Suppressor macrophage (primary cell): Measurements from ENCODE around the gene HECTD4.

Source experiments
- DNase-seq, 4 experiments: peaks; one replicate each; pipeline ENCODE4 v3.0.0-alpha.2; 2020 to 2022

Gene HECTD4

GRCh38 chr12:112153181-112153892 lies 228.9 kb downstream of the HECTD4 start:
- DNase-seq, result no peak

DNA sequence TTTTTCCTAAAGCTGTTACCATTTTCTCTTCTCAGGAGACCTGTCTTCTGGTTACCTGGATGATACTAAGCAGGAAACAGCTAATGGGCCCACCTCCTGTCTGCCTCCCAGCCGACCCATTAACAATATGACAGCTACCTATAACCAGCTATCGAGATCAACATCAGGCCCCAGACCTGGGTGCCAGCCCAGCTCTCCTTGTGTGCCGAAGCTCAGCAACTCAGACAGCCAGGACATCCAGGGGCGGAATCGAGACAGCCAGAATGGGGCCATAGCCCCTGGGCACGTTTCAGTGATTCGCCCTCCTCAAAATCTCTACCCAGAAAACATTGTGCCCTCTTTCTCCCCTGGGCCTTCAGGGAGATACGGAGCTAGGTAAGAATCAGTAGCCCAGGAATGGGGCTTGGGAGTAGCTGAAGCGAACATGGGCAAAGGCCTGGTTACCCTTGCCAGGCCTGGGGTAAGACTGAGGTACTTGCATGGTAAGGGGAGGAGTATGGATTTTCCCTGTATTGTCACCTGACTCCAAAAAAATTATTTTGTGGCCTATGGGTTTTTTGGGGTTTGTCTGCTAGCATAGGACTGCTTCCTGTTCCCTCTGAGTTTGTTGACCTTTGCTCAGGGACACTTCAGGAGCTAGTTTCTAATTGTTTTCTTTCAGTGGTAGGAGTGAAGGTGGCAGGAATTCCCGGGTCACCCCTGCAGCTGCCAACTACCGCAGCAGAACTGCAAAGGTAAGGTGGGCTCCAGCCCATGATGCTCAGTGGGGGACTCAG lies 230.3 kb downstream of the HECTD4 start:
- no peak for DNase-seq

DNA sequence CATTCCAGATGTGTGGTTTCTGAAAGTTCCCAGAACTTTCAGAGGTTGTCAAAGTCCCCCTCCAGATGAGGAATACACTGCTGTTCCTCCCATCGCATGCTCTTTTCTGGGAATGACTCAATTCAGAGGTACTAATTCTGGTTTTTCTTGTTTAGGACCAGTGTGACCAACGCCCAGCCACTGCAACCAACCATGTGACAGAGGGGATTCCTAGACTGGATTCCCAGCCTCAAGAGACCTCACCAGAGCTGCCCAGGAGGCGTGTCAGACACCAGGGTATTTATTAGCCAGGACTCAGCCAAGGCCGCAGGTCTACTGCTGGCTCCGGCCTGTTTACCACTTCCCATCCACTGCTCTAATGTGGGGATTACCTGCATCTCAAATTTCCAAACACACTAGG lies 232.6 kb downstream of the HECTD4 start:
- no peak for DNase-seq

GRCh38 chr12:112148031-112148513 lies 234.2 kb downstream of the HECTD4 start:
- no peak for DNase-seq

- no peak for DNase-seq
Observed at GRCh38 chr12:112146123-112146522, 236.1 kb downstream of the HECTD4 start.

- DNase-seq, result peak; percentile 67 to 79 (median 76)
Observed at GRCh38 chr12:112140728-112141127, 241.5 kb downstream of the HECTD4 start.

DNA sequence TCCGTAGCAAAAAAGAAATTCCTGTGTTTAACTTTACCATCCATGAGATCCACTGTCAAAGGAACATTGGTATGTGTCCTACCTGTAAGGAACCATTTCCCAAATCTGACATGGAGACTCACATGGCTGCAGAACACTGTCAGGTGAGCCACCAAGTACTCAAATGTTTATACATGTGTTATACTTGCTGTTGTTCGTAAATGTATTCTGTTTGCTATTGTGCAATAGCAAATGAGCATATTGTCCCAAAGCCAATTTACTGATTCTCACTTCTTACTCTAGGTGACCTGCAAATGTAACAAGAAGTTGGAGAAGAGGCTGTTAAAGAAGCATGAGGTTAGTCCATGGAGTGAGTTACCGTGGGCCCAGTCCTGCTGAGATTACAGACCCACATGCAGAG lies 247.5 kb downstream of the HECTD4 start:
- DNase-seq, result no peak

DNA sequence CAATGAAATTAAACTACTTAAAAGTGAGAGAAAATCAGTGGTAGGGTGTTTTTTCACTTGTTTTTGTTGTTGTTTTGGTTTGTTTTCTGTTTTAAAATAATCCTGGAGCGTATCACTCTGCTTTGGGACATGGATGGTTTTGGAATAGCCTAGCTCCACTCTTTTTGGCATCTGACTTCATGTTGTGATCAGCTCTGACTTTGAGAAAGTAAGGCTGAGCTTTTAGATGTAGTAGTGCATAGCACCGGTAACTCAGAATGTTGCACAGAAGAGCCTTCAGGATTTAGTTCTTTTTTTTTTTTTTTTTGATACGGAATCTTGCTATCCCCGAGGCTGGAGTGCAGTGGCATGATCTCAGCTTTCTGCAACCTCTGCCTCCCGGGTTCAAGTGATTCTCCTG lies 248.8 kb downstream of the HECTD4 start:
- DNase-seq, result no peak

DNA sequence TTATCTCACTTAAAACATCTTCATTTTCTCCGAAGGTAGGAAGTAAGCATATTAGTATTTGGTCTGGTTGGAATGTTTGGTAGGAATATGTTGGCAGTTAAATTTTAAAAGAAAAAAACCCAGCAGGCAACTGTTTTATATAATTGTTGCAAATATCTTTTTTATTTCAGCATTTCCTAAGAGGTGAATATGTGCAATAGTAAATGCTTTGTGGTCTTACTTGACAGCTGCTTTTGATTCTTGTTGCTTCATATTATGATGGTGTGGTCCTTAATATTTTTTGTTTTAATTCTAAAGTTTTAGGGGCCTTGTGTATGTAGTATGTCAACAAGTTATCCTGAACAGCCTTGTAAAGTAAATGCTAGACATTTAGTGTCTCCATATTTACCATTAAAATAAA lies 250.5 kb downstream of the HECTD4 start:
- DNase-seq, result no peak

GRCh38 chr12:112130441-112130998 lies 251.7 kb downstream of the HECTD4 start:
- peak; percentile 23 to 71 (median 50) for DNase-seq

GRCh38 chr12:112126911-112127310 lies 255.3 kb downstream of the HECTD4 start:
- no peak for DNase-seq

DNA sequence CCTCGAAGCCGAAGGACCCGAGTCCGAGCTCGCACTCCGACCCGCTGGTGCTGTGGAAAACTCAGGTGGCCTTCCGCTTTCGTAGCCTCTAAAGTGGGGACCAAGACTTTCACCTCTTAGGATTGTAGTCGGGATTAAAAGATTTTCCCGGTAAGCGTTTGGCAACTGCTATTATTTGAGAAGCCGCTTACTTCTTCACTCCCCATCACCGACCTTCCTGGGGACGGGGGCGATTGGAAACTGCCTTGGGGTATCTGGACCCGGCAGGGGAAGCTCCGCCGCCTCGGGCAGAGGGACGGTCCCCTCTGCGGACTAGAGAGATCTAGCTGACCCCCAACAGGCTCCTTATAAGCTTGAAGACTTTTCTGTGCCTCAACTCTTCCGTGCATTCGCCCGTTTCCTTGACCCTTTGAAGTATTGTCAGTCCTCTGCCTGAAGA lies 256.2 kb downstream of the HECTD4 start:
- peak in 2 of 4 experiments; percentile 17 to 43 for DNase-seq

DNA sequence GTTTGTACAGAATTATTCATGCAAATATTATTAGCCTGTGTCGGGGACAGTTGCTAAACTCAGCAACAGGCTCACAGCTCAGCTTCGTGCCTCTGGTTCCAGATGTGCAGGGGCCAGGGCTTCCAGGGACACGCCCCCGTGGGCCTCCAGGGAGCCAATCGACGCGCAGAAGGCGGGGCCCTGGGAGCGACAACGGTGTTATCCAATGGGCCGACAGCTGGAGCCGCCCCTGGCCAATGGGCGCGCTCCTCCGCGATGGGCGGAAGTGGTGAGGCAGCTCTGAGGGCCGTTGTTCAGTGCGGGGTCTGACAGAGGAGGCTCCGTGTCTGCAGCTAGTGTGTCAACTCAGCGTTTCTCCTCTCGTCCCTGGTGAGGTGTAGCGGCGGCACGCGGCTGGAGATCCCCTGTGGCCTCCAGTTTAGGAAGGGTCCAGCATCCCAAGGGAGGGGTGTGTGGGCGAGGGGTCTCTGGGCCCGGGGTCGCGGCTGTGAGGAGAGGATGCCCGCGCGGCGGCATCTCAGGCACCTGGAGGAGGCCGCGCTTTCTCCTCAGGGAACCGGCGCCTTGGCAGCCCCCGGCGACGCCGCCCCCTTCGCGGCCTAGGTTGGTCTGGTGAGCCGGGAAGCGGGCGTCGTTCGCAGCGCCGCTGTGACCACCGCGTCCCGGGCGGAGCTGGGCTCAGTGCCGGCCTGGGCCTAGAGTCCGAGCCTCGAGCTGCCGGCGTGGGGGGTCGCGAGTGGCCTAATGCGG lies 256.8 kb downstream of the HECTD4 start, which contains the start of gene TRAFD1:
Gene TRAFD1, plus strand, starts transcription at position 311 of the 750 bp plus-strand sequence. CDS start 4,963 bp downstream, outside the sequence.
- DNase-seq, result peak; percentile 98

- no peak for DNase-seq
Observed at GRCh38 chr12:112124918-112125249, 257.3 kb downstream of the HECTD4 start.

DNA sequence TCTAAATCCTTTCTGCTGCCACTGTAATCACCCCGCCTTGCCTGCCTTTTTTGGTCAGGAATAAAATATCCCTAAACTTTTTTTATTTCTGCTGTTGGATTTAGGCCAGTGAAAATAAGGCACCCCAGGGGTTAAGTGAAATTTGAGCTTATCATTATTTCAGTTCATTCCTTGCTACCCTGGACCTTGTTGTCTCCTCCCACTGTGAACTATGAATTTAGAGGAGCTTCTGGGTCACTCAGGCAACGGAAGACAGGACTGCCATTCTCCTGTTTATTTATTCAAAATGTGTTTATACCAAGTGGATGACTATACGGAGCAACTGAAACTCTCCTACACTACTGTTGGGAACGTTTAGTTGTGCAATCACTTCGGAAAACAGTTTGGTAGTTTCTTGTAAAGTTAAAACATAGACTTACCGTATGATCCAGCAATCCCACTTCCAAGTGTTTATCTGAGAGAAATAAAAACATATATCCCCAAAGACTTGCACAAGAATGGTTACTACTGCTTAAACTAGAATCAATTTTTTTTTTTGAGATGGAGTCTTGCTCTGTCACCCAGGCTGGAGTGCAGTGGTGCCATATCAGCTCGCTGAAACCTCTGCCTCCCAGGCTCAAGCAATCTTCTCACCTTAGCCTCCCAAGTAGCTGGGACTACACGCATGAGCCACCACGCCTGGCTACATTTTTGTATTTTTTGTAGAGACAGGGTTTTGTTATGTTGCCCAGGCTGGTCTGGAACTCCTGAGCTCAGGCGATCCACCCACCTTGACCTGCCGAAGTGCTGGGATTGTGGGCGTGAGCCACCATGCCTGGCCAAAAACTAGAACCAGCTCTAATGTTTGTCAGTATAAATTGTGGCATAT lies 259.2 kb downstream of the HECTD4 start:
- DNase-seq, result no peak

- DNase-seq, result no peak
Observed at GRCh38 chr12:112121780-112122565, 260.3 kb downstream of the HECTD4 start.

- no peak for DNase-seq
Observed at GRCh38 chr12:112117685-112118084, 264.5 kb downstream of the HECTD4 start.

GRCh38 chr12:112116232-112117060 lies 265.8 kb downstream of the HECTD4 start:
- peak; percentile 62 to 81 (median 78) for DNase-seq

GRCh38 chr12:112115259-112116045 lies 266.8 kb downstream of the HECTD4 start:
- no peak for DNase-seq
